ENCODE measurements around the gene FRY.
A peak's percentile ranks its signal among the peaks of the same experiment; 100 is the strongest.

FRY gene

DNA sequence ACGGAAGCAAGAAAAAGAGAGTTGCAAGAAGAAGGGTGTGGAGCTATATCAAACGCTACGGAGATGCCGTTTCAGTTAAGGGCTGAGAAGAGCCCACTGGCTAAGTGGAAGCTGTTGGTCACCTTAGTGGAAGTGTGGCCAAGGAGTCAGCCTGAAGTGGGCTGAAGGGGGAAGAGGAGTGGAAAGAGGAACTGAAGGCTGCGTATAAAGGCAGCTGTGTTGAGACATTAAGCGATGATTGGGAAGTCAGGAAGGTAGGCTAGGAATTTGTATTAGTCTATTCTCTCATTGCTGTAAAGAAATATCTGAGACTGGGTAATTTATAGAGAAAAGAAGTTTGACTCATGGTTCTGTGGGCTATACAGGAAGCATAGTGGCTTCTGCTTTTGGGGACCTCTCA lies 14.1 kb upstream of the FRY start:
- no peak for DNase-seq

DNA sequence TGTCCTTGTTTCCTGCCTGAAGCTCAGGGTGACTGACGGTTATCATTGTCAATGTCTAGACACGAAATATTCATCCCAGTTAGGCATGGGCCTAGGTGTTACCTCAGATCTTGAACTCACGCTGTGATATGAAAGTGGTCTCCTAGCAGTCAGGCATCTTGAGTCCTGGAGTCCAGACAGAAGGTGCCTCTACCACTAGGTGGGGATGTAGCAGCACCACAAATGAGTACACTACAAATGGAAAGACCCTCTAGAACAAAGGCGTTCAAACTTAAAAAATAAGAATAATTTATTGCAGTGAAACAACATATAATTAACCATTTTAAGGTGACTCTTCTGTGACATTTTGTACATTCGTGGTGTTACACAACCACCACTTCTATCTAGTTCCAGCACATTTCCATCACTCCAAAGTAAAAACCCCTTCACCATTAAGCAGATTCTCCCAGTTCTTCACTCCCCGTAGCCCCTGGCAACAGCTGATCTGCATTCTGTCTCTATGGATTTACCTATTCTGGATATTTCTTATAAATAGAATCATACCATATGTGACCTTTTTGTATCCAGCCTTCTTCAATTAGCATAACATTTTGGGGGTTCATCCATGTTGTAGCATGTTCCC lies 11.9 kb upstream of the FRY start:
- DNase-seq, result peak; percentile 31

GRCh38 chr13:32021785-32022184 lies 9.8 kb upstream of the FRY start:
- DNase-seq, result no peak

- no peak for DNase-seq
Observed at GRCh38 chr13:32022311-32022710, 9.3 kb upstream of the FRY start.

DNA sequence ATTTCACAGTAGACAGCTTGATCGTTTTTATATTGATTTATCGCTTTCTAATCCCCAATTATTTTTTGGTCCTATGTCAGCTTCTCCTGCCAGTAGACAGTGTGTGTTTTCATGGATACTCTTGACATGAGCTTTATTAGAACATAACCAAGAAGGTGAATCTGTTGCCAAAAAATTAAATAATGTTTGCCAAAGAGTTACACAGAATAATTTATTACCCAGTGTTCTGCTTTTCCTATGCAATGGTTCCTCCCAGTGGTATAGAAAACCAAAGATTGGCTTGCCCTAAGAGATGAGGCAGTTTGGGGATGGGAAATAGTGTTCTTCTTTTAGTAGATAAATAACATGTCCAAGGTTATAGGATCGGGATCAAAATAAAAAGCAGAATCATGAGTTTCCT lies 8.5 kb upstream of the FRY start:
- no peak for DNase-seq

- no peak for DNase-seq
Observed at GRCh38 chr13:32023698-32024097, 7.9 kb upstream of the FRY start.

- DNase-seq, result no peak
Observed at GRCh38 chr13:32024750-32025149, 6.8 kb upstream of the FRY start.

DNA sequence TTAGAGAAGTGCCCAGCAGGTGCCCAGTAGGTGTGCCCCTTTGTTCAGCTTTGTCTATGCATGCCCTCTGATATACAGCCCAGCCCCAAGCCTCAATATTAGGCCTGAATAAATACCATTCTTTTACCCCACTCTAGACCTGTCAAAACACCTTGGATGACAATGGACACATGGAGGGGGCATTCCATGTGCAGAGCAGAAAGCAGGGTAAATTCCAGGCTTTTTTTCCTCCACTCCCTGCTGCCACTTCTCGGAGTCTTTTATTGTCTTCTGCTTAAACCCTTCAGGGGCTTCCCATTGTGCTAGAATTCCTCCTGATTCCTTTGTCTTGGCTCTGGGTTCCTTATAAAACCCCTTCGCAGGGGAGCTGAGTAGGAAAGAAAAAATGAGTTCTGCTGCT lies 5.8 kb upstream of the FRY start:
- DNase-seq, result no peak

- DNase-seq, result no peak
Observed at GRCh38 chr13:32026623-32027022, 5.0 kb upstream of the FRY start.

- DNase-seq, result no peak
Observed at GRCh38 chr13:32028711-32029110, 2.9 kb upstream of the FRY start.

GRCh38 chr13:32029684-32030083 lies 1.9 kb upstream of the FRY start:
- DNase-seq, result no peak

GRCh38 chr13:32031815-32032370 lies 319 bp downstream of the FRY start:
- no peak for DNase-seq

GRCh38 chr13:32032759-32033158 lies 1.2 kb downstream of the FRY start:
- DNase-seq, result no peak

GRCh38 chr13:32033744-32034143 lies 2.2 kb downstream of the FRY start:
- no peak for DNase-seq

DNA sequence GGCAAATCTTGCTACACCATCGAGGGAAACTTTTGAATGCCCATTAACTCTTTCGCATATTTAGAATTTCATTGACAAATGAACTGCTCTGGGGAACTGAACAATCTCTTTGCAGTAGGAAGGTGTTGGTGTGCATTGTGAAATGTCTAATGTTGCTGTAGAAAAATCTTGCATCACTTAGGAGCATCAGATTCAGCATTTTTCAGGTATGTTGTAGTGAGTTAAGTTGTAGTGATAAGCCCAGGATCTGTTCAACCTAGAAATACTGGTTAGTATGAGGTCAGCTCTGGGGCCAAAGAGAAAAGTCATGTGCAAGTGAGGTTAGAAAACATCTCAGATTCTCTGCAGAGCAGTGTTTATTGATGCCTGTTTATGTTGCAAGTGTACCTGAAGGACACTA lies 4.1 kb downstream of the FRY start:
- no peak for DNase-seq

DNA sequence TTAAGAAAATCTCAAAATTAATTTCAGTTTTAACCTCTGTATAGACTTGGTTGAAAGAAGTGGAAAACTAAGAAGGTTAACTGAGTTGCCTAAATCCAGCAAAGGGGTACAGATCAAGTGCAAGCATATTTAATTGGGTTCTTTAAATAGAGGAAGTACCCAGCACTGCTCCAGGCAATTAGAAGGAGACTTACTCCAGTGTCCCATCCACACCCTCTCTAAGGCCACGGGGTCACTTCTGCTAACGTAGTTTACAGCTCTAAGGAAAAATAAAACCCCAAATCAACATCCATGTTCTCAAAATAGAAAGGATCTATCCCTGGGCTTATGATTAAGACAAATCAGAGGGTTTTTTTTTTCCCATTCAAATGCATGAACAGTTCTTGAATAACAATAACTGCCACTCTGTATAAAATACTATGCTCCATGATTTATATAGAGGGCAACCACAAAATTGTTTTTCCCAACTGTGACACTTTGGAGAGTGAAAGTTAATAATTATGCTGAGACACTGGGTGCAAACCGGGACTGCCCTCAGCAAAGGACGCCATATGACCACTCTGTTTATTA lies 4.6 kb downstream of the FRY start:
- no peak for DNase-seq

DNA sequence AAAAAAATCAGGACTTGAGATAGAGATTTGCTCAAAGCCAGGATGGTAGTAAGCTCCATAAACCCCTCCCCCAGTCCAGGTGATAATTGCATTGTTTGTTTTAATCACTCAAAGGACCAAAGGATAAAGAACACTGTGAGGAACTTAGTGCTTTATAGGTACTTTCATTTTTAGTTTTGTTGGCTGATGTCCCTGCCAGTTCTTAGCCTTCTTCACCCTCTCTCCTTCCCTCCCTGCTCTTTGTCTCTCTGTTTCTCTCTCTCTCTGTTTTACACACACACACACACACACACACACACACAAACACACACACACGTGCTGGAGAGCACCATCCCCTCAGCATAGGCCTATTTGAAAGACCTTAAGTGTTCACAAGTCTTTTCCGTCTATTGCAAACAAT lies 5.2 kb downstream of the FRY start:
- DNase-seq, result peak; percentile 9

GRCh38 chr13:32037471-32037870 lies 5.9 kb downstream of the FRY start:
- no peak for DNase-seq

- no peak for DNase-seq
Observed at GRCh38 chr13:32038343-32038742, 6.8 kb downstream of the FRY start.

- DNase-seq, result no peak
Observed at GRCh38 chr13:32039056-32039455, 7.5 kb downstream of the FRY start.

DNA sequence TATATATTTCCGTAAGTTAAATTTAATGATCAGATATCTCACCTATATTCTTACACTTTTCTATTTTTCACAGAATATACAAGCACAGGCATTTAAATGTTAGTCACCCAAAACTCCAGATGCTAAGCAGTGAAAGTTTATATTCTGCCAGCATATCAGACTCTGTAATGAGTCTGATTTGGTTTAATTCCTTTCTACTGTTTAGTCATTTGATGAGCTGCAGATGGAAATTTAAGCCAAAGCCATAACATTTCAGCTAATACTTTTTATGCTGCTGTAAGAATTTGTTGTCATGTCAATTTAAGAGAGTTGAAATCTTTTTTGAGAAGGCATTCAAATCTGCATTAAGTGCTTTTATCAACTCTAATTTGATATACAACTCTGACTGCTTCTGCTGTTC lies 8.0 kb downstream of the FRY start:
- no peak for DNase-seq

DNA sequence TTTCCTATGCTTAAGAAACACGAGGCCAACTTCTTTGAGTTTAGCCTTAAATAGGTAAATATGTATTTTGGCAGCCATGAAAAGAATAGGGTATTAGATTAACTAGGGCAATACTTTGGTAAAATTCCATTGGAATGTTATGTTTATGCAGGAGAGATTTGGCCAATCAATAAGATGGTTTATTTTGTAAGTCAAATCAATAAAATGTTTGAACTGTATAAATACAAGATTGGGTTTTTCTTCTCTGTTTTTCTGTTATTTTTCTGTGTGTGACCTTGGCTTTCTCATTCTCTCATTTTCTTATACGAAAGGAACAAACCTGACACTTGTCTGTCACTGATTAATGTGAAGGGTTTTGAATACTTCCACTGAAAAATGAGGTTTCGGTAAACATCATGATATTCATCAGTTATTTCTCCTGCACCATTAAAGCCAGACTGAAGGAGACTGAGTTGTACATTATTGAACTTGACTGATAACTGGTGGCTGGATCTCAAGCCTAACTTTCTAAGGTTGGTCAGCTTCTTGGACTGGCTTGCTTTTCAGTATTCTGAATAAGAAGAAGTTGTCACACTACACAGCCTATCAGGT lies 8.6 kb downstream of the FRY start:
- DNase-seq, result no peak

- DNase-seq, result no peak
Observed at GRCh38 chr13:32040689-32041088, 9.1 kb downstream of the FRY start.

DNA sequence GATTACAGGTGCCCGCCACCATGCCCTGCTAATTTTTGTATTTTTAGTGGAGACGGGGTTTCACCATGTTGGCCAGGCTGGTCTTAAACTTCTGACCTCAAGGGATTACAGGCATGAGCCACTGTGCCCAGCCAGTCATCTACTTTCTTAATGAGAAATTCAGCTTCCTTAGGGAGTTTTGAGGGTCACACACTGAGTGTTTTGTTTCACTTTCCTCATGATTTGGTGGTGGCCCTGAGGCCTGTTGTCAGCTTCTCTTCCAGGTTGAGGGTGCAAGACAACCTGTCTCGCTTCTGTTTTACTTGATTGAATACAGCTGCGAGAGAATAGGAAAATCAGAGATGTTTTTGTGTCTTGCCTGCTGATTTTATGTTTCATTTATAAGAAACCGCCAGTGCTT lies 9.9 kb downstream of the FRY start:
- DNase-seq, result no peak

DNA sequence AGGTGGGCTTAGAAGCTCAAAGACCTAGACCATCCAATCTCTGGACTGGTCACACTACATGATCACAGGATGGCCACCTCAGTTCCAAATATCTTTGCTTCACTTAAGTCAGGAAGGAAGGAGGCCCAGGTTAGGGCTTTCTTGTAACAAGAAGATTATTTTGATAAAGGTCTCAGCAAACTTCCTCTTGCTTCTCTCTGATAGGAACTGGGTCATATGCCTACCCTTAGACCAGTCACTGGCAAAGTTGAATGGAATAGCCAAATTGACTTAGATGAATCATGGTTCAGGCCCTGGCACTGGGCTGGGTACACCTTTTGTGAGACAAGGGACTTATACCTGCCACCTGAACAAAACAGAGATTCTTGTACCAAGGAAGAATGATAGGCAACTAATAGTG lies 11.0 kb downstream of the FRY start:
- DNase-seq, result no peak
